Measurements from ENCODE around the gene DCLK3. TPM values are rescaled to one million over a fixed set of nuclear protein-coding genes. Genes with fewer than 3 reads are reported as not detected.

Gene DCLK3
- total RNA-seq, 1 donor from 2014 or later, result not detected

DNA sequence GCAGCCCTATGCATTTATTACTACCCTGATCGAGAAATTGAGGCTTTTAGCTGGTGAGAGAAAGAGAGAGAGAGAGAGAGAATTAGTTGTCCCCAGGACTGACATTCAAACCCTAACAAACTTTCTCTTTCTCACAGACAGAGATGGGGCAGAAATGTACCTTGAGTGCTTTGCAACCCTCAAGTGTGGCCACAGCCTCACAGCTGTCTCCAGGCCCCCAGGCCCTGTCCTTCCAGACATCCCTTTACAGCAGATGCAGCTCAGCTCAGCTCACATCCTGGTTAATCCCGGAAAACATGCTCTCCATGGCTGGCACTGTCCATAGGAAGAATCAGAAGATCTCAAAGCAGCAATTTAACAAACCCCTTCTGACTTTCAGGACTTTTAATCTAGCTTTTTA lies 67.6 kb downstream of the DCLK3 start:
- DNase-seq (ENCODE audit: extremely low spot score, unreplicated experiment), result no peak
- Mint-ChIP-seq H3K27me3 (ENCODE audit: unreplicated experiment) (peaks cover 1% of the 10 kb centered on the region), H3K4me1 (ENCODE audit: unreplicated experiment) (no peaks in the 10 kb centered on the region), H3K36me3 (ENCODE audit: unreplicated experiment) (no peaks in the 10 kb centered on the region), H3K27ac (ENCODE audit: unreplicated experiment) (no peak overlapping the region), H3K9me3 (ENCODE audit: unreplicated experiment) (peaks cover 4% of the 10 kb centered on the region), H3K4me3 (ENCODE audit: unreplicated experiment) (no peak overlapping the region)
- TF ChIP-seq CTCF (IDR thresholded peaks at IDR 0.05), result no peak

- H3K9me3 Mint-ChIP-seq (ENCODE audit: unreplicated experiment), result peaks cover 4% of the 10 kb centered on the region
- H3K4me1 Mint-ChIP-seq (ENCODE audit: unreplicated experiment), result no peaks in the 10 kb centered on the region
- DNase-seq (ENCODE audit: extremely low spot score, unreplicated experiment), result no peak
- H3K27ac Mint-ChIP-seq (ENCODE audit: unreplicated experiment), result no peak overlapping the region
- H3K27me3 Mint-ChIP-seq (ENCODE audit: unreplicated experiment), result no peaks in the 10 kb centered on the region
- TF ChIP-seq CTCF (IDR thresholded peaks at IDR 0.05), result no peak
- no peaks in the 10 kb centered on the region for H3K36me3 Mint-ChIP-seq (ENCODE audit: unreplicated experiment)
- H3K4me3 Mint-ChIP-seq (ENCODE audit: unreplicated experiment), result no peak overlapping the region
These were observed 68.6 kb downstream of the DCLK3 start for GRCh38 chr3:36695769-36696137.

DNA sequence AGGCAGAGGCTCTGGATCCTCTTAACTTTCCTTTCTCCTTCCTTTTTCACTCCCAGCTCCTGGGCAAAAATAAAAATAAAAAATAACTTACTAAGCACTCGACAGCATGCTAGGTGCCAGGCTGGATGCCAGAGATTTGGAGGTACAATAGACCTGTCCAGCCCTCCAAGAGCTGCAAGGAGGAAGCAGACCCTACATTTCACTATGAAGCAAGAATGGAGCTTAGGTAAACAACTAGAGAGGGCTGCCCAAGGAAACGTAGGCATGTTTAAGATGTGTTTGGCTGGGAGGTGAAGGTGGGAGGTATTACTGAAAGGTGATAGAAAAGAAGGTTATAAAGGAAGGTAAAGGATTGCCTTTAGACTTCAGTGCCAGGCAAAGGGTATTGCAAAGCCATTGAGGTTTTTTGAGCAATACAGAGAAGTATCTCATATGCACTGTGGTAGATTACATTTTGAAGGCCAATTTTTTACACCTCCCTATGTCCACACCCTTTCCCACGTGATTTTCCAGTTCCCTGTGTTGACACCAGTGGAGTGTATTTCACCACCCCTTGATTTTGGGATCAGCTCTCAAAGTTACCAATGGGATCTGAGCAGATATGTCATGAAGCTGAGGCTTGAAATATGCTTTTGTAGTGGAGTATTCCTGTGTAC lies 69.1 kb downstream of the DCLK3 start:
- DNase-seq (ENCODE audit: extremely low spot score, unreplicated experiment), result no peak
- no peak overlapping the region for H3K27ac Mint-ChIP-seq (ENCODE audit: unreplicated experiment)
- peaks cover 4% of the 10 kb centered on the region for H3K9me3 Mint-ChIP-seq (ENCODE audit: unreplicated experiment)
- no peak for TF ChIP-seq CTCF (IDR thresholded peaks at IDR 0.05)
- H3K36me3 Mint-ChIP-seq (ENCODE audit: unreplicated experiment), result no peaks in the 10 kb centered on the region
- no peaks in the 10 kb centered on the region for H3K4me1 Mint-ChIP-seq (ENCODE audit: unreplicated experiment)
- no peak overlapping the region for H3K4me3 Mint-ChIP-seq (ENCODE audit: unreplicated experiment)
- no peaks in the 10 kb centered on the region for H3K27me3 Mint-ChIP-seq (ENCODE audit: unreplicated experiment)

- DNase-seq (ENCODE audit: extremely low spot score, unreplicated experiment), result no peak
- H3K9me3 Mint-ChIP-seq (ENCODE audit: unreplicated experiment), result peaks cover 4% of the 10 kb centered on the region
- H3K36me3 Mint-ChIP-seq (ENCODE audit: unreplicated experiment), result no peaks in the 10 kb centered on the region
- no peak for TF ChIP-seq CTCF (IDR thresholded peaks at IDR 0.05)
- H3K27me3 Mint-ChIP-seq (ENCODE audit: unreplicated experiment), result no peaks in the 10 kb centered on the region
- H3K27ac Mint-ChIP-seq (ENCODE audit: unreplicated experiment), result no peak overlapping the region
- H3K4me1 Mint-ChIP-seq (ENCODE audit: unreplicated experiment), result no peaks in the 10 kb centered on the region
- no peak overlapping the region for H3K4me3 Mint-ChIP-seq (ENCODE audit: unreplicated experiment)
These were observed 70.7 kb downstream of the DCLK3 start for GRCh38 chr3:36693670-36694069.

DNA sequence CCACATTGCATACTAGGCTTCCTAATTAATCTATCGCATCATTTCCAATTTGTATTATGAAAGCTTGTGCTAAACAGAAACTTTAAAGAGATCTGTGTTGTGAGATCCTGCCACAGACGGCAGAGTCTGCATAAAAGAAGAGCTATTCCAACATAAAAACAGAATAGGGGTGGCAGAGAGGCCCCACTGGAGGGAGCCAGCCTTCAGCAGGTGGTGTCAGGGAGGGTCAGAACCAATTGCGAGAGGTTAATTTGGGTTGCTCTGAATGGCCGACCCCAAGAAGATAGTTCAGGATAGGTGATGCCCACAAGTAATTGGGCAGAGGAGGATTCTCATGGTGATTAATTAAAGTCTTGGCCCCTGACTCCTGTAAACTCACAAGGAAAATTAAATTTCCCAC lies 74.8 kb downstream of the DCLK3 start:
- Mint-ChIP-seq H3K9me3 (ENCODE audit: unreplicated experiment) (peaks cover 4% of the 10 kb centered on the region), H3K27me3 (ENCODE audit: unreplicated experiment) (no peaks in the 10 kb centered on the region), H3K27ac (ENCODE audit: unreplicated experiment) (no peak overlapping the region), H3K36me3 (ENCODE audit: unreplicated experiment) (no peaks in the 10 kb centered on the region), H3K4me3 (ENCODE audit: unreplicated experiment) (no peak overlapping the region), H3K4me1 (ENCODE audit: unreplicated experiment) (no peaks in the 10 kb centered on the region)
- DNase-seq (ENCODE audit: extremely low spot score, unreplicated experiment), result no peak
- no peak for TF ChIP-seq CTCF (IDR thresholded peaks at IDR 0.05)

All from osteocyte (in vitro differentiated cells).